Erythroblast (primary cell): ENCODE measurements around the gene GRB14.

ENCODE experiments used
- GATA1 ChIP-seq: IDR thresholded peaks from 2 replicates; pipeline ENCODE4 v1.6.1; 2011; ENCODE audit warnings: low read depth, mild to moderate bottlenecking, control low read depth, low read length, moderate library complexity
- POLR2A ChIP-seq: IDR thresholded peaks from 2 replicates; pipeline ENCODE4 v1.6.1; 2011; ENCODE audit warnings: mild to moderate bottlenecking, low read length

DNA sequence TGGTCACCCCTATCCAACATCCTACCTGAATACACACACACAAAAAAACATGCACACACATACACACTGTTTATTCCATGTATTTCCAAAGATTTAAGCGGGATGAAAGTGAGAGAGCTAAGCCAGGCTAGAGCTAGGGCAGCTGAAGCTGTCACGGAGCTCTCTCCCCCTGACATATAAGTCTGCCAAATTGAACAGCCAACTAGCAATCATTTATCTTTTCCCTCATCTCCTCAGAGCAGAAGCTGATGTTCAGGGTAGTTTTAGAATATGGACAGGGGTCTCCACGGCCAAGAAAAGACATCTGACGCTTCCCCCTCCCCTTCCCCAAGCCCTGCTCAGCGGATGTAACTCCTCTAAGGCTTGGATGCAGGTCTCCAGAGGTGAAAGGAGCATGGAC, 171.6 kb downstream of the GRB14 start:
- TF ChIP-seq POLR2A (no peak), GATA1 (no peak)
